Fibroblast of mammary gland (primary cell): ENCODE measurements around the gene SPATA19.

Source experiments
- DNase-seq: peaks from one replicate; pipeline ENCODE4 v3.0.0-alpha.2; 2010; ENCODE audit warnings: low read depth
- H3K4me3 ChIP-seq: 2 replicates; pipeline ENCODE4 v1.5.1; 2011; ENCODE audit warnings: low read depth, mild to moderate bottlenecking, low read length, moderate library complexity; ENCODE audit not compliant: control insufficient read depth
- CTCF ChIP-seq: conservative IDR thresholded peaks from 2 replicates; pipeline ENCODE4 v1.5.1; 2011; ENCODE audit warnings: low read depth, low read length, inconsistent platforms; ENCODE audit not compliant: control insufficient read depth, insufficient read depth

Gene SPATA19

GRCh38 chr11:133811850-133812685 lies 33.2 kb downstream of the SPATA19 start:
- no peak for TF ChIP-seq CTCF
- H3K4me3 ChIP-seq: no peak overlapping the region
- no peak for DNase-seq

DNA sequence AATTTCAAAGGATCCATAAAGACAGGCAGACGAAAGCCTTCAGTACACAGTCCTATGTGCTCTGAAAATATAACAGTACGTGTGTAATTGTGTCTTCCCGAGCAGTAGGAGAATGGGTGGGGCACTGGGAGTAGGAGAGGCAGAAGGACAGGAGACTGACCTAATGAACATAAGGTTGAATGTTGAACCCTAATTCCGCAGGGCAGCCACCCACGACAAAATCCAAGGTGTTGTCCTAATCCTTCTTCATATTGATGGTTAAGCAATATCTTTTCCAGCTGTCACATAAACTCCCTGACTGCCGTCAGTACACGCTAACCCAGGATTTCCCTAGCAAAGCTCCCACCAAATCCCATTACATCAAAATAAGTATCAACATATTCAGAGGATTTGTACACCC lies 34.5 kb downstream of the SPATA19 start:
- no peak for TF ChIP-seq CTCF
- DNase-seq: no peak
- H3K4me3 ChIP-seq: no peak overlapping the region

- no peak overlapping the region for H3K4me3 ChIP-seq
- TF ChIP-seq CTCF: no peak
- no peak for DNase-seq
Measured at GRCh38 chr11:133809569-133810491, 35.5 kb downstream of the SPATA19 start.

DNA sequence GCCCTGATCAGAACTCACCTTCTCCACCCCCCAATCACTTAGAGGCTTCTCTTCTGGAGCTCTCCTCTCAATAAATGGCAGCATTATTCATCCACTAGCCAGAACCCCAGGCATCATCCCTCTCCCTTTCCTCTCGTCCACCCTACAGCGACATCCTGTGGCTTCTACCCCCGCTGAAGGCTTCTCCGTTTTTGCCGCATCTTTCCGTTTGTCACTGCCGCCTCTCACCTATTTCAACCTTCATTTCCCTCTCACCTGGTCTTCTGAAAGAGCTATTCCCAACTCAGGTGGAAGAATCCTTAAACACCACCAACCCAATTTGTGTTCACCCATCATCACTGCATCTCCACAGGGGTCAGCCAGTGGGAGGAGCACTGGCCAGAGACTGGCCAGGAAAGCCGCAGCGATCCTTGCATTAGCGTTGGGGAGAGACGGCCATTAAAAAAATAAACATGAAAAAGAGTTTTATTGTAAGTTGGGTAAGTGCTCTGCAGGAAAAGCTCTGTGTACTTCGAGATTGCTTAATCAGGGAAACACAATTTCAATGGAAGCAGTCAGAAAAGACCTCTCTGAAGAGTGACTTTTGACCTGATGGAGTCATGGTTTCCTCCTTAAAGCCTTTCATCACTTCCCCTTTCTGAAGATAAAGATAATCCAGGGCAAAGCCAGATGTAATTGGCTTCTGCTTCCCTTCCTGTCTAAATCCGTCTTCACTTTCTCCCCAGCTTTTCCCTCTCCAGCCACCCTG lies 36.7 kb downstream of the SPATA19 start:
- H3K4me3 ChIP-seq: no peak overlapping the region
- no peak for DNase-seq
- no peak for TF ChIP-seq CTCF

DNA sequence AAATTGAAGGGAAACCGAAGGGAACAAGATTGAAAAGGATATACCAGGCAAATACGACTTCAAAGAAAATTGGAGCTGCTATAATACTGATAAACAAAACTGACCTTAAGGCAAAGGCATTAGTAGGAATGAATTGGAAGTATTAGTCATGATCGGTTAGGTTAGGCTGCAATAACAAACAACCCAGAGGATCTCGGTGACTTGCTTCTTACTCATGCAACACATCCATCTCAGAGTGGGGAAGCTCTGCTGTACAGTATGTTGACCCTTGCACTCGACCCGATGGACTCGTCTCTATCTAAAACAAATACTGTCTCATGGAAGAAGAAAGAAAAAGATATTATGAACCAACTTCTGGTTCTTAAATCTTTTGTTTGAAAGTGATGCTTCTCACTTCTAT lies 42.3 kb downstream of the SPATA19 start:
- no peak for DNase-seq
- no peak for TF ChIP-seq CTCF
- no peak overlapping the region for H3K4me3 ChIP-seq

DNA sequence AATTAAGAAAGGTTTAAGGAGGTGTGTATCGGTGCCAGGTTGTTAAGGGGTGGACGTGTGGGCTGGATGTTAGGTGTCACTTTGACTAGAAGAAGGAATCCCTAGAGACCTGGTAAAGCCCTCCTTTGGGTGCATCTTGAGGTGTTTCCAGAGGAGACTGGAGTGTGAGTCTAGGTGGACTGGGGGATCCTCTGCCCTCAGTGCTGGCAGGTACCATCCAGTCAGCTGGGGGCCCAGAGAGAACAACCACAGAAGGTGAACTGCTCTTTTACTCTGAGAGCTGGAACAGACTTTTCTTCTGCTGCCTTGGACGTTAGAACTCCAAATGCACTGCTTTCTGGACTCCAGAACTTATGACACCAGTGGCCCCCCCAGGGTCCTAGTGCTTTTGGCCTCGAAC lies 44.0 kb downstream of the SPATA19 start:
- H3K4me3 ChIP-seq: no peak overlapping the region
- no peak for TF ChIP-seq CTCF
- no peak for DNase-seq
